Gastrocnemius medialis (tissue), 4 donors: ENCODE measurements around the gene KDM8. TPM values are rescaled to one million over a fixed set of nuclear protein-coding genes. Genes with fewer than 3 reads are reported as not detected.
A peak's percentile ranks its signal among the peaks of the same experiment; 100 is the strongest.

Experiments used
- ATAC-seq, 2 donors: fragments of 150-250 bp; one replicate each; pipeline ENCODE4 v1.9.1; 2016
- DNase-seq, 2 donors: peaks; one replicate each; pipeline ENCODE4 v3.0.0-alpha.2; 2019
- H3K27ac ChIP-seq, 4 donors: fragments of 200-600 bp; sonication (generic); 1 replicate in 1 of 4; 2 replicates in 3 of 4; pipeline ENCODE4 v1.5.1; 2016 to 2018; ENCODE audit warnings: mild to moderate bottlenecking in 2 of 4, moderate library complexity in 1 of 4
- H3K27me3 ChIP-seq, 3 donors: fragments of 200-600 bp; sonication (generic) in 2 of 3; 1 replicate in 1 of 3; 2 replicates in 2 of 3; pipeline versions ENCODE4 v1.5.1 to v1.6.0; 2016 to 2019; ENCODE audit warnings: mild to moderate bottlenecking in 1 of 3, moderate library complexity in 1 of 3
- H3K36me3 ChIP-seq, 2 donors: fragments of 200-600 bp; sonication (generic) in 1 of 2; one replicate each; pipeline ENCODE4 v1.5.1; 2017 to 2018
- H3K4me1 ChIP-seq, 2 donors: fragments of 200-600 bp; sonication (generic) in 1 of 2; one replicate each; pipeline ENCODE4 v1.5.1; 2016 to 2017; ENCODE audit warnings: mild to moderate bottlenecking in 2 of 2
- H3K4me3 ChIP-seq, 4 donors: fragments of 200-600 bp; sonication (generic) in 3 of 4; 1 replicate in 1 of 4; 2 replicates in 3 of 4; pipeline ENCODE4 v1.5.1; 2016 to 2019; ENCODE audit warnings: mild to moderate bottlenecking in 2 of 4
- H3K9me3 ChIP-seq, 3 donors: fragments of 200-600 bp; sonication (generic) in 2 of 3; 1 replicate in 1 of 3; 2 replicates in 2 of 3; pipeline ENCODE4 v1.5.1; 2016 to 2019
- POLR2A ChIP-seq, 2 donors: fragments of 450-650 bp; IDR thresholded peaks; one replicate each; pipeline ENCODE4 v1.6.1; 2017; ENCODE audit warnings: antibody characterized with exemption in 2 of 2, mild to moderate bottlenecking in 2 of 2, moderate library complexity in 2 of 2
- in situ Hi-C, 4 donors: fragments of 200-750 bp; cut with MboI; loops; one replicate each; pipeline versions ENCODE4 v1.15.0 to v1.8.0; 2017; ENCODE audit warnings: low sequenced_read_pairs in 4 of 4
- intact Hi-C: fragments of 100-400 bp; cut with DNase I; formaldehyde crosslinking; loops from one replicate; pipeline ENCODE4 v1.15.1; 2023; ENCODE audit warnings: low total_unique reads
- total RNA-seq, 4 donors: library from RNA; depleted of rRNA; stranded (reverse); fragments of >200 nt; gene quantifications; one replicate each; pipeline versions ENCODE4 v1.1.0 to v1.2.3, GENCODE V29; 2016
- TF ChIP-seq, protein P1 (sequence below), 5 experiments: fragments of 450-650 bp in 3 of 5; fragments of 200-600 bp in 2 of 5; sonication (generic) in 2 of 5; IDR thresholded peaks in 4 of 5; conservative IDR thresholded peaks in 1 of 5; 1 replicate in 4 of 5; 2 replicates in 1 of 5; pipeline ENCODE4 v1.5.1; 2016 to 2019; ENCODE audit warnings: antibody characterized with exemption in 5 of 5, mild to moderate bottlenecking in 3 of 5, moderate library complexity in 3 of 5

The KDM8 gene
- total RNA-seq, 4 donors from 2014 or later = 3.2 to 6.3 (median 5.1) TPM

DNA sequence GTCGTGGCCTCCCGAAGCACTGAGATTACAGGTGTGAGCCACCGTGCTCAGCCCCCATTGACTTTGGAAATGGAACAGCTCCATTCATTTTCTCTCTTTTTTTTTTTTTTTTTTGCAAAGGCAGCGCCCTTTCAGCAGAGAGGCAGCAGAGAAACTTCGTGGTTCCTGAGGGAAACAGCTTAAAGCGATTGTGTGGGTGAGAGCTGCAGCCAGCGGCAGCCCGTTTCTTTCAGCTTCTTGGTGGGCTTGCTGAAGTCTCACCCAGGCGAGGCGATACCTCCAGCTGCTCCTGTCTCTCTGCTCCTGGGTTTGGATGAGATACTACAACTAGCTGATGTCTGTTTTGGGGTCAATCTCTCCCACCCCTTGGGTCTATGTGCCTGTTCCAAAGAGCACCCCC is 7.7 kb downstream of the KDM8 start:
- in situ Hi-C loops = loop anchor here in 1 of 4 donors (25.0 kb wide), 1 partner anchor 351 kb away; the partner anchor contains the start of gene KATNIP

DNA sequence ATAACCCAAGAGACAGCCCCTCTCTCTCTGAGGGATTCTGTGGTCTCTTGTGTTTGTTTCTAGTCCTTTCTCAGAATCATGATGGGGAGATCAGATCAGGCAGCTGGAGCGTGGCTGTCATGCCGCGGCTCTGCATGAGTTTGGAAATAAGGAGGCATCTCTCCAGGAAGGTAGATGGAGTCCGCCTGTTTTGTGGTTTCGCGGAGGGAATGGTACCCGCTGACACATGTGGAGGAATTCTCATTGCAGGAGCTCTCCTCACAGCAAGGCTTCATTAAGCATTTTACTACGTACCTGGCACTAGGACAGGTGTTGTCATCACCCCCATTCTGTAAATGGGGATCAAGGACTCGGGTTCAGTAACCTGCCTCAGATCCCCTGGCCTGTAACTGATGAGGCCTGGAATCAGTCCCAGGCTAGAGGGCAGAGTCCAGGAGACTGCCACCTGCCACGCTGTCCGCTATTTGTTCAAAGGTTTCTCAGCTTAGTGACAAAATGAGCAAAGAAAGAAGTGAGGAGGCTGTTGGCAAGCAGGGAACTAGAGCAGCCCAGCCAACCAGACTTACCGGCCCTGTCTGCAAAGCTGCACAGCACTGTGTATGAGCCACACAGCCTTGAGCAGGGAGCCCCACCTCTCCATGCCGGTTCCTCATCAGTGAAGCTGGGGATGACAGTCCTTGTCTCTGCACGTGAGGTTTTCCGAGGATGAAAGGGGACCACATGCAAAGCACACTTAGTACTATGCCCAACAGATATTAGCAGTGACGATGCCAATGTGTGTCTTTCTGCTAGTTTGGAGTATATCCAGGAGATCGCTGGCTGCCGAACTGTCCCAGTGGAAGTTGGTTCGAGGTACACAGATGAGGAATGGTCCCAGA is 11.0 kb downstream of the KDM8 start:
- Histone ChIP-seq H3K27me3 (no peaks in the 10 kb centered on the region), H3K4me1 (peaks cover 9 to 24% of the 10 kb centered on the region in 2 donors), H3K4me3 (no peak overlapping the region), H3K36me3 (peaks cover 0 to 20% of the 10 kb centered on the region in 2 donors), H3K27ac (peak overlapping the region in 1 of 4 donors; percentile 23), H3K9me3 (no peaks in the 10 kb centered on the region)
- intact Hi-C loops (no loop called here), in situ Hi-C loops (loop anchor here in 1 of 4 donors (25.0 kb wide), 1 partner anchor 348 kb away; the partner anchor contains the start of gene KATNIP)
- no peak for DNase-seq
- no peak for TF ChIP-seq POLR2A (IDR thresholded peaks at IDR 0.05)
- TF ChIP-seq, protein P1, sequence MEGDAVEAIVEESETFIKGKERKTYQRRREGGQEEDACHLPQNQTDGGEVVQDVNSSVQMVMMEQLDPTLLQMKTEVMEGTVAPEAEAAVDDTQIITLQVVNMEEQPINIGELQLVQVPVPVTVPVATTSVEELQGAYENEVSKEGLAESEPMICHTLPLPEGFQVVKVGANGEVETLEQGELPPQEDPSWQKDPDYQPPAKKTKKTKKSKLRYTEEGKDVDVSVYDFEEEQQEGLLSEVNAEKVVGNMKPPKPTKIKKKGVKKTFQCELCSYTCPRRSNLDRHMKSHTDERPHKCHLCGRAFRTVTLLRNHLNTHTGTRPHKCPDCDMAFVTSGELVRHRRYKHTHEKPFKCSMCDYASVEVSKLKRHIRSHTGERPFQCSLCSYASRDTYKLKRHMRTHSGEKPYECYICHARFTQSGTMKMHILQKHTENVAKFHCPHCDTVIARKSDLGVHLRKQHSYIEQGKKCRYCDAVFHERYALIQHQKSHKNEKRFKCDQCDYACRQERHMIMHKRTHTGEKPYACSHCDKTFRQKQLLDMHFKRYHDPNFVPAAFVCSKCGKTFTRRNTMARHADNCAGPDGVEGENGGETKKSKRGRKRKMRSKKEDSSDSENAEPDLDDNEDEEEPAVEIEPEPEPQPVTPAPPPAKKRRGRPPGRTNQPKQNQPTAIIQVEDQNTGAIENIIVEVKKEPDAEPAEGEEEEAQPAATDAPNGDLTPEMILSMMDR (IDR thresholded peaks at IDR 0.05 in 4 of 5, conservative IDR thresholded peaks at IDR 0.05 in 1 of 5) = no peak
- peak in 1 of 2 donors; percentile 54 for ATAC-seq

More for the DNA sequence above, 7.7 kb downstream of the KDM8 start:
- Histone ChIP-seq H3K4me1 (peaks cover 6 to 12% of the 10 kb centered on the region in 2 donors), H3K36me3 (peaks cover 0 to 20% of the 10 kb centered on the region in 2 donors), H3K27me3 (no peaks in the 10 kb centered on the region), H3K27ac (no peak overlapping the region), H3K4me3 (no peak overlapping the region), H3K9me3 (no peaks in the 10 kb centered on the region)
- no peak for ATAC-seq
- no peak for DNase-seq
- no peak for TF ChIP-seq POLR2A (IDR thresholded peaks at IDR 0.05)
- TF ChIP-seq, protein P1 (IDR thresholded peaks at IDR 0.05 in 4 of 5, conservative IDR thresholded peaks at IDR 0.05 in 1 of 5) = no peak
- intact Hi-C loops = no loop called here

GRCh38 chr16:27215660-27216059 is 12.3 kb downstream of the KDM8 start:
- ATAC-seq = no peak
- H3K4me1 ChIP-seq = peaks cover 9 to 24% of the 10 kb centered on the region in 2 donors
- H3K36me3 ChIP-seq = peaks cover 0 to 10% of the 10 kb centered on the region in 2 donors
- no peaks in the 10 kb centered on the region for H3K27me3 ChIP-seq
- intact Hi-C loops (no loop called here), in situ Hi-C loops (loop anchor here in 1 of 4 donors (25.0 kb wide), 1 partner anchor 347 kb away; the partner anchor contains the start of gene KATNIP)
- DNase-seq = no peak
- no peak overlapping the region for H3K4me3 ChIP-seq
- no peaks in the 10 kb centered on the region for H3K9me3 ChIP-seq
- TF ChIP-seq, protein P1 (IDR thresholded peaks at IDR 0.05 in 4 of 5, conservative IDR thresholded peaks at IDR 0.05 in 1 of 5) = no peak
- no peak for TF ChIP-seq POLR2A (IDR thresholded peaks at IDR 0.05)
- H3K27ac ChIP-seq = no peak overlapping the region

- Histone ChIP-seq H3K27ac (peak overlapping the region in 3 of 4 donors; percentile 2 to 44 (median 33)), H3K4me1 (peaks cover 9 to 24% of the 10 kb centered on the region in 2 donors), H3K4me3 (no peak overlapping the region), H3K9me3 (no peaks in the 10 kb centered on the region), H3K27me3 (no peaks in the 10 kb centered on the region), H3K36me3 (peaks cover 0 to 2% of the 10 kb centered on the region in 2 donors)
- in situ Hi-C loops (loop anchor here in 1 of 4 donors (25.0 kb wide), 1 partner anchor 346 kb away; the partner anchor contains the start of gene KATNIP), intact Hi-C loops (no loop called here)
- ATAC-seq = no peak
- DNase-seq = no peak
- TF ChIP-seq POLR2A (IDR thresholded peaks at IDR 0.05) = no peak
- TF ChIP-seq, protein P1 (IDR thresholded peaks at IDR 0.05 in 4 of 5, conservative IDR thresholded peaks at IDR 0.05 in 1 of 5) = no peak
These were observed 13.1 kb downstream of the KDM8 start for GRCh38 chr16:27216297-27216885.
